ENCODE data around the gene NFATC2. TPM values are rescaled to one million over a fixed set of nuclear protein-coding genes. Genes with fewer than 3 reads are reported as not detected.

Gene NFATC2
- total and polyA plus RNA-seq, 2 of the 8 experiments (the other 6 are each of a cell fraction or from before 2014, with no cell fraction given) = 0.27 to 0.91 TPM

- H2BK20ac ChIP-seq (ENCODE audit: low read length) = no peak overlapping the region
- no peak overlapping the region for H4K91ac ChIP-seq (replicated peaks; ENCODE audit: insufficient read length, low read length)
- ChIA-PET CTCF (ENCODE audit: partially characterized antibody) (interaction anchor here (0.6 to 4.1 kb wide), 6 partner anchors 28 to 373 kb away, joined by 3 to 12 read pairs (median 4); no protein-coding TSS in a partner anchor), POLR2A (ENCODE audit: partially characterized antibody) (no interaction called here)
- H3K9me3 ChIP-seq (ENCODE audit: insufficient read depth in 2 of 2, low read depth in 1 of 2, low read length in 1 of 2) = peaks cover 4 to 6% of the 10 kb centered on the region in 2 experiments; a peak in 1 of 4 replicates
- no peak overlapping the region for H3K14ac ChIP-seq (ENCODE audit: insufficient read length)
- no peaks in the 10 kb centered on the region for H3K79me2 ChIP-seq (ENCODE audit: control insufficient read depth in 1 of 2, insufficient read depth in 2 of 2, low read length in 2 of 2)
- WGBS, 2 experiments (ENCODE audit: extremely low coverage in 1 of 2, insufficient coverage in 1 of 2, insufficient read length in 1 of 2, insufficient replicate concordance in 2 of 2, low coverage in 1 of 2, low lambda C conversion rate in 2 of 2, missing lambda C conversion rate in 1 of 2) = 87% methylated on average over 4 of the region's 4 CpGs; no CpG with 5 or more reads in 1 of the 2 experiments
- H2BK12ac ChIP-seq (ENCODE audit: low read depth, low read length) = no peak overlapping the region
- FAIRE-seq (no peak), DNase-seq (ENCODE audit: low read depth in 1 of 2, low spot score in 2 of 2) (no peak)
- no peak overlapping the region for H3K18ac ChIP-seq (ENCODE audit: extremely low read depth, low read length)
- no peaks in the 10 kb centered on the region for H3K4me1 ChIP-seq (replicated peaks in 1 of 4; ENCODE audit: control insufficient read depth in 3 of 4, insufficient read depth in 4 of 4, low read length in 3 of 4)
- H3K23me2 ChIP-seq (ENCODE audit: low read depth, low read length) = peaks cover 8% of the 10 kb centered on the region; the same call in 1 of the 2 replicates
- H3K27ac ChIP-seq (ENCODE audit: low read depth, low read length) = no peak overlapping the region
- no peak overlapping the region for H3K9ac ChIP-seq (replicated peaks in 1 of 4; ENCODE audit: extremely low read depth in 1 of 4, low read depth in 3 of 4, low read length in 3 of 4)
- H3K4ac ChIP-seq (replicated peaks; ENCODE audit: insufficient read length, low read depth, low read length) = no peak overlapping the region
- no peaks in the 10 kb centered on the region for H3K36me3 ChIP-seq (ENCODE audit: control insufficient read depth in 2 of 4, insufficient read depth in 4 of 4, low read length in 3 of 4)
- no peaks in the 10 kb centered on the region for H3K79me1 ChIP-seq (ENCODE audit: low read depth, low read length)
- H4K5ac ChIP-seq (ENCODE audit: insufficient read length, low read depth, low read length) = no peak overlapping the region
- H4K8ac ChIP-seq (ENCODE audit: extremely low read depth, insufficient read depth, low read length) = no peak overlapping the region
- H3K27me3 ChIP-seq (replicated peaks in 1 of 4; ENCODE audit: control insufficient read depth in 3 of 4, extremely low read depth in 1 of 4, insufficient read depth in 3 of 4, low read length in 3 of 4) = no peaks in the 10 kb centered on the region
- no peak overlapping the region for H2AK5ac ChIP-seq (ENCODE audit: low read depth, low read length)
- H3K4me3 ChIP-seq (ENCODE audit: extremely low read depth in 1 of 4, insufficient read depth in 2 of 4, low read depth in 3 of 4, low read length in 4 of 4) = no peak overlapping the region
- TF ChIP-seq EP300 (IDR thresholded peaks at IDR 0.05; ENCODE audit: borderline replicate concordance in 1 of 2, low read depth in 2 of 2, low read length in 2 of 2) (no peak), ATF2 (IDR thresholded peaks at IDR 0.05; ENCODE audit: low read length) (no peak), CHD1 (IDR thresholded peaks at IDR 0.05; ENCODE audit: low read depth, low read length) (no peak), EZH2 (IDR thresholded peaks at IDR 0.05; ENCODE audit: low read depth, low read length, severe bottlenecking) (no peak), CBX8 (IDR thresholded peaks at IDR 0.05; ENCODE audit: borderline replicate concordance, low read depth, low read length) (no peak), RNF2 (IDR thresholded peaks at IDR 0.05; ENCODE audit: borderline replicate concordance, low read depth, low read length, missing control alignments, poor library complexity, severe bottlenecking) (no peak)
- no peak overlapping the region for H2AFZ ChIP-seq (ENCODE audit: low read length)
- no peak overlapping the region for H2BK5ac ChIP-seq (ENCODE audit: low read depth, low read length)
- H4K20me1 ChIP-seq (replicated peaks in 1 of 2; ENCODE audit: control insufficient read depth in 1 of 2, insufficient read depth in 2 of 2, low read length in 2 of 2) = no peaks in the 10 kb centered on the region
- no peak overlapping the region for H3K56ac ChIP-seq (replicated peaks; ENCODE audit: insufficient read length, low read depth, low read length)
- no peak overlapping the region for H3K4me2 ChIP-seq (ENCODE audit: insufficient read depth in 1 of 2, low read depth in 2 of 2, low read length in 2 of 2)
- no peak overlapping the region for H2BK15ac ChIP-seq (ENCODE audit: low read length)
- H3K23ac ChIP-seq (ENCODE audit: insufficient read length) = no peak overlapping the region
- no peak overlapping the region for H2BK120ac ChIP-seq (replicated peaks; ENCODE audit: low read depth, low read length)
These were observed 189.0 kb downstream of the NFATC2 start for GRCh38 chr20:51353491-51353890.
